Skeletal muscle tissue (tissue), 4 donors: ENCODE data around the gene EHD2. TPM values are rescaled to one million over a fixed set of nuclear protein-coding genes. Genes with fewer than 3 reads are reported as not detected.
A peak's percentile ranks its signal among the peaks of the same experiment; 100 is the strongest.
"Not testable (repeated sequence)": the region's sequence is repeated elsewhere in the genome, so short reads cannot be mapped to it uniquely, and the experiment has no call there.

Source experiments
- H3K27ac ChIP-seq: one replicate; pipeline ENCODE4 v1.7.0; 2013; ENCODE audit warnings: mild to moderate bottlenecking, low read depth, low read length, inconsistent platforms
- H3K27me3 ChIP-seq, 3 donors: one replicate each; pipeline ENCODE4 v1.7.0; 2013; ENCODE audit warnings: low read length in 3 of 3; ENCODE audit not compliant: control insufficient read depth in 3 of 3, insufficient read depth in 3 of 3
- H3K36me3 ChIP-seq, 3 donors: one replicate each; pipeline ENCODE4 v1.7.0; 2013; ENCODE audit warnings: low read length in 3 of 3; ENCODE audit not compliant: control insufficient read depth in 3 of 3, insufficient read depth in 3 of 3
- H3K4me1 ChIP-seq, 3 donors: one replicate each; pipeline ENCODE4 v1.7.0; 2013; ENCODE audit warnings: low read length in 3 of 3, mild to moderate bottlenecking in 3 of 3; ENCODE audit not compliant: control insufficient read depth in 3 of 3, insufficient read depth in 3 of 3
- H3K4me3 ChIP-seq, 3 donors: one replicate each; pipeline ENCODE4 v1.7.0; 2013; ENCODE audit warnings: low read length in 3 of 3
- H3K9ac ChIP-seq, 3 donors: one replicate each; pipeline ENCODE4 v1.7.0; 2013; ENCODE audit warnings: low read length in 3 of 3, mild to moderate bottlenecking in 3 of 3, moderate library complexity in 2 of 3, low read depth in 1 of 3
- H3K9me3 ChIP-seq, 3 donors: one replicate each; pipeline ENCODE4 v1.7.0; 2013; ENCODE audit warnings: low read length in 3 of 3; ENCODE audit not compliant: control insufficient read depth in 3 of 3
- total RNA-seq: library from RNA; depleted of rRNA; stranded (reverse); fragments of >200 nt; gene quantifications from one replicate; pipeline ENCODE4 v1.2.3, GENCODE V29; 2014
- donor health status: Osteomylitis.

The EHD2 gene
- total RNA-seq, 1 donor from 2014 or later: 63.2 TPM

DNA sequence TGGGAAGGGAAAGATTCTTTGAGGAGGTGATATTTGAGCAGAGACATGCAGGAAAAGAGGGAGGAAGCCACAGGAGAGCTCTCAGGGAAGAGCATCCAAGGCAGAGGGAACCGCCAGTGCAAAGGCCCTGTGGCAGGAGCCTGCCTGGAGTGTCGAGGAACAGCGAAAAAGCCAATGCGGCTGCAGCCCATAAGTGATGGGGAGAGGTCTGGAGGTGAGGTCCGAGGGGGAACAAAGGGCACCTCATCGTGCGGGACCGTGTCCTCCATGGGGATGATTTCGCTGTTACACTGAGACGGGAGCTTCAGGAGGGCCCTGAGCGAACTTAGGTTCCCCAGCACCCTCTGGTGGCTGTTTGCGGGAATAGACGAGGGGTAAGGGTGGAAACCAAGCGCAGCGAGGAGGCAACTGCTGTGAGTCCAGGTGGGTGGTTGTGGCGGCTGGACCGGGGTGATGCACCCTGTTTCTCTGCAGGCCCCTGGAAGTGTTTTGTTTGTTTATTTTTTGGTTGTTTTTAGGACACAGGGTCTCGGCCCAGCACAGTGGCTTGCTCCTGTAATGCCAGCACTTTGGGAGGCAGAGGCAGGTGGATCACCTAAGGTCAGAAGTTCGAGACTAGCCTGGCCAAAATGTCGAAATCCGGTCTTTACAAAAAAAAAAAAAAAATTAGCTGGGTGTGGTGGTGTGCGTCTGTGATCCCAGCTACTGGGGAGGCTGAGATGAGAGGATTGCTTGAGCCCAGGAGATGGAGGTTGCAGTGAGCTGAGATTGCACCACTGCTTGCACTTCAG is 5.9 kb upstream of the EHD2 start:
- Histone ChIP-seq H3K4me1 (peaks cover 0 to 3% (median 0%) of the 10 kb centered on the region in 3 donors), H3K9me3 (no peaks in the 10 kb centered on the region), H3K27me3 (peaks cover 0 to 4% (median 4%) of the 10 kb centered on the region in 3 donors), H3K27ac (no peak overlapping the region), H3K9ac (no peak overlapping the region), H3K4me3 (no peak overlapping the region), H3K36me3 (peaks cover 4 to 9% (median 4%) of the 10 kb centered on the region in 3 donors)

DNA sequence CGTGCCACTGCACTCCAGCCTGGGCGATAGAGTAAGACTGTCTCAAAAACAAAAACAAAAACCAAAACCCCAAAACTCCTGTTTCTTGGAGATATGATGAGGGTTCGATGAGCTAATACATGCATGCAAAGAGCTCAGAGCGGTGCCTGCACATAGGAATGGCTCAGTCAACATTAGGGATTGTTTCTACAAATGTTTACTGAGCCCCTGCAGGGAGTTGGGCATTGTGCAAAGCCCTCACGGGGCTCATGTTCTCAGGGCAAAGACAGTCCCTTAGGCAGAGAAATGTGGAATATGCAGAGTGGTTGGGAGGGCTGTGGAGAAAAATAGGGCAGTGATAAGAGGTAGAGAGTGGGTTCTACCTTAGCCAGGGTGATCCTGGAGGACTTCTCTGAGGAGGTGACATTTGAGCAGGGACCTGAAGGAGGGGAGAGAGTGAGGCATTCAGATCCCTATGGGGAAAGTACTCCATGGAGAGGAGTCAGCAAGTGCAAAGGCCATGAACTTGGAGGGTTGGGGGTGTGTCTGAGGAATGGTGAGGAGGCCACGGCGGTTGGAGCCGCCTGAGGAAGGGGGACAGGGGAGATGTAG is 1.5 kb upstream of the EHD2 start:
- H3K27me3 ChIP-seq: peaks cover 17 to 20% (median 19%) of the 10 kb centered on the region in 3 donors
- no peak overlapping the region for H3K4me3 ChIP-seq
- H3K36me3 ChIP-seq: peaks cover 0 to 4% (median 3%) of the 10 kb centered on the region in 3 donors
- no peak overlapping the region for H3K27ac ChIP-seq
- H3K9ac ChIP-seq: no peak overlapping the region
- peaks cover 7 to 19% (median 14%) of the 10 kb centered on the region in 3 donors for H3K4me1 ChIP-seq
- H3K9me3 ChIP-seq: no peaks in the 10 kb centered on the region

DNA sequence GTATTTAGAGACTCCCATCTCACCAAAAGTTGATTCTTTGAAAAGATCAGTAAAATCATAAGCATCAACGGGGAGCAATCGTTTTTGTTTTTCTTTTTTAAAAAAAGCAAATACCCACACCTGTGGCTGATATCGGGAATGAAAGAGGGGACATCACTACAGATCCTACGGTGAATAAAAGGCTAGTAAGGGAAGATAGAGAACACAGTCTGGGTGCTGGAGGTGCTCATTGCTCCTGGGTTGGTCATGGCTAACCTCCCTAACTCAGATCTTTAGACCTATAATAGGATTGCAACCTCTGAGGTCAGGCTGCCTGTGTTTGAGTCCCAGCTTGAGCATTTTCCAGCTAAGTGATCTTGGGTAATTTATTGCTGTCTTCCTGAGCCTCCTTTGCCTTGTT is 1.1 kb downstream of the EHD2 start:
- Histone ChIP-seq H3K36me3 (peaks cover 0 to 10% (median 5%) of the 10 kb centered on the region in 3 donors), H3K27me3 (peaks cover 20 to 21% (median 21%) of the 10 kb centered on the region in 3 donors), H3K27ac (peak overlapping the region; percentile 72), H3K4me3 (peak overlapping the region; percentile 60 to 78 (median 69)), H3K4me1 (peaks cover 22 to 29% (median 24%) of the 10 kb centered on the region in 3 donors), H3K9ac (peak overlapping the region; percentile 32 to 81 (median 70)), H3K9me3 (no peaks in the 10 kb centered on the region)

DNA sequence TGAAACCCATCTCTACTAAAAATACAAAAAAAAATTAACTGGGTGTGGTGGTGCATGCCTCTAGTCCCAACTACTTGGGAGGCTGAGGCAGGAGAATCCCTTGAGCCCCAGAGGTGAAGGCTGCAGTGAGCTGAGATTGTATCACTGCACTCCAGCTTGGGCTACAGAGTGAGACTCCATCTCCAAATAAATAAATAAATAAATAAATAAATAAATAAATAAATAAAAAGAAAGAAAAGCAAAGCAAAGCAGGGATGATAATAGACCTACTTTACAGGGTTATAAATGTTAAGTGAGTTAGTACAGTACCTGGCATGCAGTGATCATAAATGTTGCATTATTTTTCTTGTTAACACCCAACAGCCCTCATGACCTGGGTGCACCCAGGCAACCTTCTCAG is 1.6 kb downstream of the EHD2 start:
- H3K9ac ChIP-seq, H3K9me3 ChIP-seq, H3K27ac ChIP-seq, H3K36me3 ChIP-seq: not testable (repeated sequence)
- Histone ChIP-seq H3K27me3 (peaks cover 20 to 21% (median 21%) of the 10 kb centered on the region in 3 donors), H3K4me3 (peak overlapping the region; percentile 8 to 78 (median 69)), H3K4me1 (peaks cover 22 to 31% (median 25%) of the 10 kb centered on the region in 3 donors)

DNA sequence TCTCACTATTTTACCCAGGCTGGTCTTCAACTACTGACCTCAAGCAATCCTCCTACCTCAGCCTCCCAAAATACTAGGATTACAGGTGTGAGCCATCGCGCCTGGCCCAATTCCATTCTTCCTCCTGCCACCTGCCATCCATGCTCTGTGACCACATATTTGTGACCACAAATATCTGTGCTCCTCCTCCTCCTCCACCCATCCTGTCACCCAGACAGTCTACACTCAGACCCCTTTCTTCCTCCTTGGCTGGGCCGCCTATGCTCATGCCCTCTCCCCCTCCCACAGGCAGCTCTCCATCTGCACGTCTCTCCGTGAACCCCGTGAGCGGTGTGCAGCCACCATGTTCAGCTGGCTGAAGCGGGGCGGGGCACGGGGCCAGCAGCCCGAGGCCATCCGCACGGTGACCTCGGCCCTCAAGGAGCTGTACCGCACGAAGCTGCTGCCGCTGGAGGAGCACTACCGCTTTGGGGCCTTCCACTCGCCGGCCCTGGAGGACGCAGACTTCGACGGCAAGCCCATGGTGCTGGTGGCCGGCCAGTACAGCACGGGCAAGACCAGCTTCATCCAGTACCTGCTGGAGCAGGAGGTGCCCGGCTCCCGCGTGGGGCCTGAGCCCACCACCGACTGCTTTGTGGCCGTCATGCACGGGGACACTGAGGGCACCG is 3.2 kb downstream of the EHD2 start:
- H3K4me3 ChIP-seq: peak overlapping the region; percentile 38 to 60 (median 40)
- H3K27ac ChIP-seq: peak overlapping the region; percentile 36
- peak overlapping the region in 1 of 3 donors; percentile 50 for H3K9ac ChIP-seq
- no peaks in the 10 kb centered on the region for H3K9me3 ChIP-seq
- H3K36me3 ChIP-seq: peaks cover 0 to 10% (median 5%) of the 10 kb centered on the region in 3 donors
- peaks cover 20 to 27% (median 21%) of the 10 kb centered on the region in 3 donors for H3K27me3 ChIP-seq
- H3K4me1 ChIP-seq: peaks cover 24 to 42% (median 28%) of the 10 kb centered on the region in 3 donors

DNA sequence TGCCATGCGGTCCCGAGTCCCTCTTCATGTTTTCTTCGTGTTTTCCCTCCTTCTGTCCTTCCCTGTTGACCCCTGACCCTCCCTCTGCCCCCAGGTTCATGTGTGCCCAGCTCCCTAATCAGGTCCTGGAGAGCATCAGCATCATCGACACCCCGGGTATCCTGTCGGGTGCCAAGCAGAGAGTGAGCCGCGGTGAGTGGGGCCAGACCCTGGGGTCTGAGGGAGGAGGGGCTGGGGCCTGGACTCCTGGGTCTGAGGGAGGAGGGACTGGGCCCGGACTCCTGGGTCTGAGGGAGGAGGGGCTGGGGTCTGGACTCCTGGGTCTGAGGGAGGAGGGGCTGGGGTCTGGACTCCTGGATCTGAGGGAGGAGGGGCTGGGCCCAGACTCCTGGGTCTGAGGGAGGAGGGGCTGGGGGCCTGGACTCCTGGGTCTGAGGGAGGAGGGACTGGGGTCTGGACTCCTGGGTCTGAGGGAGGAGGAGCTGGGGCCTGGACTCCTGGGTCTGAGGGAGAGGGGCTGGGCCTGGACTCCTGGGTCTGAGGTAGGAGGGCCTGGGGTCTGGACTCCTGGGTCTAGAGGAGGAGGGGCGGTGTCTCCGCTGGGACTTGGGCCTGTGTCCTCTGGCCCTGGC is 5.3 kb downstream of the EHD2 start:
- H3K27ac ChIP-seq: peak overlapping the region; percentile 73
- not testable (repeated sequence) for H3K9me3 ChIP-seq
- peaks cover 30 to 45% (median 38%) of the 10 kb centered on the region in 3 donors for H3K4me1 ChIP-seq
- peak overlapping the region in 1 of 3 donors; percentile 40 for H3K9ac ChIP-seq
- peak overlapping the region in 2 of 3 donors; percentile 29 to 36 for H3K4me3 ChIP-seq
- H3K27me3 ChIP-seq: peaks cover 14 to 34% (median 16%) of the 10 kb centered on the region in 3 donors
- peaks cover 0 to 14% (median 5%) of the 10 kb centered on the region in 3 donors for H3K36me3 ChIP-seq

DNA sequence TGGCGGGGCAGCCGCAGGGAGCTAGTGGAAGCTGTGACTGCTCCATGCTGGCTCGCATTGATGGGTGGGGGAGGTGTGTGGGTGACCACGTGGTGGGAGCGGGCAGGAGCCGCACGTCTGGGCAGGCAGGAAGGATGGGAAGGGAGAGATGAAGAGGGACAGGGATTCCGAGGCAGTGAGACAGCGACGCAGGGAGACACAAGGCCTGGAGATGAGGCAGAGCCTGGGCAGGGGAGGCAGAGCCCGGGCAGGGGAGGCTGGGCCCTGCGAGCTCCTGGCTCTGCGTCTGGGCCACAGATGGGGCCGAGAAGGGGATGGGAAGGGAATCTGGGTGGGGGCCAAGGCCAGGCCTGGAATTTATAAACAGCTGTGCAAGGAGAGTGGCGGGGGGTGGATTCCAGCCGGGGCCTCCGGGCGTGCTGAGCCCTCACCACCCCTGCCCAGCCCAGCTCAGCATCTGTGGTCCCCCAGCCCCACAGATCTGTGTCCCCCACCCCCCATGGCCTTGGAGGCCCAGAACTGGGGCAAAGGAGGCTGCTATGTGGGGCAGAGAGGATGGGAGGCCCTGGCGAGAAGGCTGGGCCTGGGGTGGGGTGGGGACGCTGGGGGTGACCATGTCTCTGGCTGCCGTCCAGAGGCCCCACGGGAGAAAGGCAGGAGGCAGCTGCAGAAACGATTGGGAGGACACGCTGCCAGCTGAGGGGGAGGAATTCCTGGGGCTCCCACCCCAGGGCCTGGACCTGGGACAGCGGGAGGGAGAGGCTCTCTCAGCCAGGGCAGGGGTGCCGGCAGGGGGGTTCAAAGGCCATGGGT is 6.0 kb downstream of the EHD2 start:
- H3K4me3 ChIP-seq: peak overlapping the region in 2 of 3 donors; percentile 29 to 41
- no peaks in the 10 kb centered on the region for H3K9me3 ChIP-seq
- peaks cover 0 to 15% (median 6%) of the 10 kb centered on the region in 3 donors for H3K36me3 ChIP-seq
- H3K27me3 ChIP-seq: peaks cover 9 to 31% (median 15%) of the 10 kb centered on the region in 3 donors
- peak overlapping the region in 1 of 3 donors; percentile 40 for H3K9ac ChIP-seq
- peaks cover 30 to 45% (median 42%) of the 10 kb centered on the region in 3 donors for H3K4me1 ChIP-seq
- peak overlapping the region; percentile 73 for H3K27ac ChIP-seq

DNA sequence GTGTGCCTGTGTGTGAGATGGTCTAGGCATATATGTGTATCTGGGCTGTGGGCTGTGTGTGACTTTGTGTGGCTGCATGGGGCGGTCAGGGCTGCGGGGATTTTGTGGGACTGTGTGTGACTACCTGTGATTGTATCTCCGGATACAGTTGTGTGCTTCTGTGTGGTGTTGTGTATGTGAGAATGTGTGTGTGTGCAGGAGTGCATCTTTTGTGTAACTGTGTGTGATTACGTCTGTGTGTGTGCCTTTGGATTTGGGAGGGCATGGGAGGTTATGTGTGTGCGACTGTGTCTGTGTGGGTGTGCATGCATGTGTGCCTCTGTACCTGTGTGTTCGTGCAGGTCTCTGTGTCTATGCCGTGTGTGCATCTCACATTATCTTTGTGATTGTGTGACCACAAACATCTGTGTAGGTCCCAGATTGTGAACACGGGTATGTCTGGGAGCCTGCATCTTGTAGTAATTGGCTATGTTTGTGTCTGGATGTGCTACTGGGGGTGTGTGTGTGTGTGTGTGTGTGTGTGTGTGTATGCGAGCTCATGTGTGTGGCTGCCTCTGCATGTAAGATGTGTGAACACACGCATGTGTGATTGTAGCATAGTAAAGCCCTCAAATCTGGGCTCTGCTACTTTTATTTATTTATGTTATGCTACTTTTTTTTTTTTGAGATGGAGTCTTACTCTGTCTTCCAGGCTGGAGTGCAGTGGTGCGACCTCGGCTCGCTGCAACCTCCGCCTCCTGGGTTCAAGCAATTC is 7.6 kb downstream of the EHD2 start:
- H3K27me3 ChIP-seq: peaks cover 6 to 27% (median 12%) of the 10 kb centered on the region in 3 donors
- H3K36me3 ChIP-seq: peaks cover 0 to 19% (median 10%) of the 10 kb centered on the region in 3 donors
- no peaks in the 10 kb centered on the region for H3K9me3 ChIP-seq
- peaks cover 22 to 48% (median 40%) of the 10 kb centered on the region in 3 donors for H3K4me1 ChIP-seq
- H3K27ac ChIP-seq: peak overlapping the region; percentile 73
- no peak overlapping the region for H3K9ac ChIP-seq
- peak overlapping the region in 2 of 3 donors; percentile 17 to 46 for H3K4me3 ChIP-seq
